NCI-H146 treated with DMSO at 0.1 percent for 48 hours (cell line): Measurements from ENCODE around the gene ZDHHC3.

ENCODE experiments used
- DNase-seq: peaks from one replicate; lab custom pipeline; 2025; ENCODE audit not compliant: unreplicated experiment; lab: John Stamatoyannopoulos, UW

ZDHHC3 gene, protein sequence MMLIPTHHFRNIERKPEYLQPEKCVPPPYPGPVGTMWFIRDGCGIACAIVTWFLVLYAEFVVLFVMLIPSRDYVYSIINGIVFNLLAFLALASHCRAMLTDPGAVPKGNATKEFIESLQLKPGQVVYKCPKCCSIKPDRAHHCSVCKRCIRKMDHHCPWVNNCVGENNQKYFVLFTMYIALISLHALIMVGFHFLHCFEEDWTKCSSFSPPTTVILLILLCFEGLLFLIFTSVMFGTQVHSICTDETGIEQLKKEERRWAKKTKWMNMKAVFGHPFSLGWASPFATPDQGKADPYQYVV

DNA sequence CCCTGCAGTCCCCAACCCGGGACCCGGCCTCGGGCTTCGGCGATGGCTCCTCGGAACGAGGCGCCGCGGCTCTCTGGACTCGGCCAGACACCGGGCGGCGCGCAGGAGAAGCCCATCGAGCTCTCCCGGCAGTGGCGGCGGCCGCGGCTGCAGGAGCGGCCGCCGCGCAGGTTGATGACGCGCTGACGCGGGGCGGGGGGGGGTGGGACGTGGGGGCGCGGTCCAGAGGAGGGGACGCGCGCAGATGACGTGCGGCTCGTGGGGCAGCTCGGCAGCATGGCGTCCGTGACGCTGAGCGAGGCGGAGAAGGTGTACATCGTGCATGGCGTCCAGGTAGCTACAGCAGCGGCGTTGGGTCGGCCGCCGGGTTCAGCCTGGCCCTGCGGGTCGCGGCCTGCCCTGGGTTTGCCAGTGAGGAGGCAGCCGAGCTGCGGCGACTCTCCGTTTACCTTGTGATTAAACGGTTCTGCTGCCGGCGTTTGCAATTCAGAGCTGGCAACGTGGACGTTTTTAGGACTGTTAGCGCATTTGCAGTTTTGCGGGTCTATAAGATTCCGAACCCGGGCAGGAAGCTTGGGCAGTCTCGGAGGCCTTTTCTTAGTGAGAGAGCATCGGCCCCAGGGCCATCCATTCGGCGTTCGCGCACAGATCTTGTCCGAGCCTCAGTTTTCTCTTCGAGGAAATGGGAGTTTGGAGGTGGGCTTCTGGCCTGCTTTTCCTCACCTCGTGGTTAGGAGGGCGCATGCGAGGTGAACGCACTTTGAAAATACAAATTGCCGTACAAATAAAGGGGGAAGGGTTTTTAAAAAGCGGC is at the start of gene ZDHHC3, which contains the start of gene EXOSC7:
TSS of gene ZDHHC3 (minus strand) at position 173 of the 814 bp plus-strand sequence. CDS start 16,738 bp downstream, outside the sequence.
TSS of gene EXOSC7 (plus strand) at position 243 of the 814 bp plus-strand sequence. CDS start at position 277, 34 bp downstream.
- peak; percentile 29 for DNase-seq

DNA sequence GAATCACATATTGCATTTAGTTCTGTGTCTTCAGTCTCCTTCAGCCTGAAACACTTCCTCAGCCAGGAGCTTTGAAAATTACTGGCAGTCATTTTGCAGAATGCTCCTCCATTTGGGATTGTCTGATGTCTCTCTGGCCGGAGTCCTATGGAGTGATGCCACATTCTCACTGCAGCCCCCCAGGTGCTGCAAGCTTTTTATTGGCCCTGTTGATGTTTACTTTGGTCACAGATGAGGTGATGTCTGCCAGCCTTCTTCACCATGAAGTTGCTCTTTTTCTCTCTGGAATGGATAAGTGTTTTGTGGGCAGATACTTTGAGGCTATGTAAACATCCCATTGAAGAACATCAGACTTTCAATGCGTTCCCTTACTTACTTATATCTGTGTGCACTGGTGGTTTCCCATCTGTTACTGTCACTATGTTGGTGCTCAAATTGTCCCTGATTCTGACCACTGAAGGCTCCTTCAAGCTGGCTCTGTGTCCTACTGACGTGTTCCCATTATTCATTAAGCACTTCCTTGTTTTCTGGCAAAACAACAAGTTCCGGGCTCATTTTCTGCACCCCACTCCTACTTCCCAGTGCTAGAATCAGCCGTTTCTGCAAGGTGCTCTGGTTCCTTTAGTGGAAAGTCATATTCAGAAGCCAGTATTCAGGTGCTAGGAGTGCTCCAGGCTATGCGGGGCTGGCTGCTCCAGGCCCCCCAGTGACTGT is 48.7 kb upstream of the ZDHHC3 start:
- no peak for DNase-seq

DNA sequence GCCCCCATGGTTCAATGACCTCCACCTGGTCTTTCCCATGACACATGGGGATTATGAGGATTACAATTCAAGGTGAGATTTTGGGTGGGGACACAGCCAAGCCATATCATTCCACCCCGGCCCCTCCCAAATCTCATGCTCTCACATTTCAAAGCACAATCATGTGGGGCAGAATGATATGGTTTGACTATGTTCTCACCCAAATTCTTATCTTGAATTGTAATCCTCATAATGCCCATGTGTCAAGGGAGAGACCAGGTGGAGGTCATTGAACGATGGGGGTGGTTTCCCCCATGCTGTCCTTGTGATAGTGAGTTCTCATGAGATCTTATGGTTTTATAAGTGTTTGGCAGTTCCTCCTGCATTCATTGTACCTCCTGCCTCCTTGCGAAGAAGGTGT is 47.7 kb upstream of the ZDHHC3 start:
- no peak for DNase-seq

DNA sequence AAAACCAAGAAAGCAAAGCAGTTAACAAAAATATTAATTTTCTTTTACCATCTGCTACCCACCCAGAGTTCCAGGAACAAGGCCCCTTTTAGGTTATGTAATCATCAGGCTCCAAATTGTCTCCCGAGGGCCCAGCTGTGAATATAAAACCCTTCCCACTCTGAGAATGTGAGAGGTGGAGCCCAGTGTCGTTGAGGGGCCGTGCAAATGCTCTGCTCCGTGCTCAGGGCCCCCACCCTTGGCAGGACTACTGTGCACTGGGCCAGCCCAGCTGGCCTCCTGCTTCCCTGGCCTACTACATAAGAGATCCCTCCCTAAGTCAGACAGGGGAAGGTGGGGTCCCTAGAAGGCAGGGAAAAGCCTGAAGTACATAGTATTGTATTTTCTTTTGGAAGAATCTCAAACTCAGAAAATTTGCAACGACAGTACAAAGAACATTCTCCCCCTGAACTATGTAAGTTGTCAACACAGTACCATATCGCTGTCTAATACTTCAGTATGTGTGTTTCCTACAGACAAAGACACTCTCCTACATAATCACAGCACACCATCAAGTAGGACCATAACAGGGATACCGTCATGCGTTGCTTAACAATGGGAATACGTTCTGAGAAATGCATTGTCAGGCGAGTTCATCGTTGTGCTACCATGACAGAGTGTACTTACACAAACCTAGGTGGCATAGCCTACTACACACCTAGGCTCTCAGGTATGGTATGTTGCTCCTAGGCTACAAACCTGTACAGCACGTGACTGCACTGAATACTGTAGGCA is 45.7 kb upstream of the ZDHHC3 start:
- no peak for DNase-seq

DNA sequence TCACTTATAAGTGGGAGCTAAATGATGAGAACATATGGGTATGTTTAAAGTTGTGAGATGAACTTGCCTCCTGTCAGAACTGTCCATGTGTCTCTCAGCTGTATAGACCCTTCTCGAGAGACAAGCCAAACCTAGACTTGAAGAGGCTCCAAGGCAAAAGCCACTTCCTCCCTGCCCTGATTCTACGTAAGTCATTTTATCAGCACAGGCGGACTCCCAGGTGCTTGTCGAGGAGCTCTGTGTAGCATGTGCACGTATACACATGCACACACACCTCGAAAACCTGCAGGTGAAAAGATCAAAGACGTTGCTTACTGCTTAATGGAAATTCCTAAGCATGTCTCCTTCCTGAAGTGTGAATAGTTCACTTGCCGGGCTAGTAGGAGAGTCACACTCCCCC is 44.6 kb upstream of the ZDHHC3 start:
- no peak for DNase-seq

DNA sequence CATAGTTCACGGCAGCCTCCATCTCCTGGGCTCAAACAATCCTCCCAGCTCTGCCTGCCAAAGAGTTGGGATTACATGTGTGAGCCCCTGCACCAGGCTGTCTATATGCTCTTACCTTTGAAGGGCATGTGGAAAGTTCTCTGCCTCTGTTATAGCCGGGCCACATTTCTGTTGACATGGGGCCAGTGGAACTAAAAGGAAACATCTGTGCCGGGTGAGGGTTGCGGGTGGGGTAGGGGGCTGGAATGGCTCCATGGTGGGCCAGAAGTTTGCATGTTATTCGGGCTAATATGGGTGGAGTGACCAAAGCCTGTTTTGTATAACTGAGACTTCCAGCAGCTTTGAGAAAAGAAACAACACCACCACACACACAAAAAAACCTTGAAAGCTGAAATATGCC is 41.8 kb upstream of the ZDHHC3 start:
- DNase-seq, result no peak

DNA sequence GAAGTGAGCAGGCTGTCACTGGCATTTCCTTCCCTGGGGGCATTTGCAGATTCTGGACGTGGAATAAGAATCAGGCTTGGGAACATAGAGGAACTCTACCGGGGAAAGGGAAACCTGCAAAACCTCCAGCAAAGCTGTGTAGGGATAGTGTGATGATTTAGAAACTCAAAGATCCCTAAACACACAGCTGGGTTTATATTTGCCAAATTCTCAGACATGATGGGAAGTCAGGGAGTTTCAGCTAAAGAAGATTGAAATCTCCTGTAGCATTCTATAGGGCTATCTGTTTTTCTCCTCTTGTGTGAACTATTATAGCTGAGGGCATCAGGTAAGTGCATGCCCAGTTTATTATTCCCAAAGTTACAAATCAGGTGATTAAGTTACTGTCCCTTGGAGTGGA is 40.9 kb upstream of the ZDHHC3 start:
- DNase-seq, result no peak

DNA sequence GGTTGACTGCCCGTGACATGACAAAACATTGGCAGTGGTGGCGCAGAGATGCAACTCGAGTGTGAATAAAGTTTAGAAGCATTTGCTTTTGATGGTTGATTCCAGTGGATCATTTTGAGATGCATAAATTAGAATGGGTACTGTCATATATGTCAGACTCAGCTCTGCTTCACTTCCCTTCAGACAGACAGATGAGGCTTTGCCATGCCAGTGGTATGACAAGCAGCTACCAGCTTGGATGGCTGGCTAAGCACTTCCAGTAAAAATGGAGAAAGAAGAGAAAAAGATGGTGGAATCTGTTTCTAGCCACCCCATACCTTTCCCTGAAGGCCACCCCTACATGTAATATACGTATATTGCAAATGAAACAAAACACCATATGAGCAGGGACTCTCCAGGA is 36.6 kb upstream of the ZDHHC3 start:
- DNase-seq, result no peak

DNA sequence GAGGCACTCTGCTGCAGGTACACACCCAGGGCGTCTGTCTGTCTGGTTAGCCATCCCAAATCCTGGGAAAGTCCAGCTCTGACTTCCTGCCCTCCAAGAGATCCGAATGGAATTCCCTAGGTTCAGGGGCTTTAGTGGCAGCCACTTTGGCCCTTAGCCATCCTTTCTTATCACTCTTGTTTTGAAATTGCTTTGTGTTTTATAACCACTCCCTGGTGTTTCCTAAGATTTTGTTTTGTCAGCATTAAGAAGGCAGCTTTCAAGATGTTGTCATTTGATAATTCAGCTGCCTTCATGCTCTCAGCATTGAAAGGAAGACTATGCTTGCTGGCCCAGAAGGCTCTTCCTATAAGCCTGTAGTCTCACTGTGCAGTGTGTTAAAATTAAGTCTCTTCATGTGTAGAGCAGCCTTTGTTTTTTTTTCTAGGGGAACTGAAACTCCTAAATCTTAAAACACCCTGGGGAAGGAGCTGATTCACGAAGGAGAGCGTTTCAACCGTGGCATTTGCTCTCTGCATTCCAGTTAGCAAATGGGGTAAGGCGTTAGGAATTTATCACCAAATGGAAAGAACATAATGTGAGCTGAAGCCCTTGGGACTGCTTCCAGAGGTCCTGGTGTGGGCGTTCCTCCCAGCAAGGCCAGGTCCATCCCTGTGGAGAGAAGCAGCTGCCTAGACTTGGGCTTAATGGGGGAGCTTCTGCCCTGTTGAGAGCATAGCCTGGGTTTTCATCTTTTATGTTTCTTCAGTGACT is 36.0 kb upstream of the ZDHHC3 start:
- DNase-seq, result no peak

DNA sequence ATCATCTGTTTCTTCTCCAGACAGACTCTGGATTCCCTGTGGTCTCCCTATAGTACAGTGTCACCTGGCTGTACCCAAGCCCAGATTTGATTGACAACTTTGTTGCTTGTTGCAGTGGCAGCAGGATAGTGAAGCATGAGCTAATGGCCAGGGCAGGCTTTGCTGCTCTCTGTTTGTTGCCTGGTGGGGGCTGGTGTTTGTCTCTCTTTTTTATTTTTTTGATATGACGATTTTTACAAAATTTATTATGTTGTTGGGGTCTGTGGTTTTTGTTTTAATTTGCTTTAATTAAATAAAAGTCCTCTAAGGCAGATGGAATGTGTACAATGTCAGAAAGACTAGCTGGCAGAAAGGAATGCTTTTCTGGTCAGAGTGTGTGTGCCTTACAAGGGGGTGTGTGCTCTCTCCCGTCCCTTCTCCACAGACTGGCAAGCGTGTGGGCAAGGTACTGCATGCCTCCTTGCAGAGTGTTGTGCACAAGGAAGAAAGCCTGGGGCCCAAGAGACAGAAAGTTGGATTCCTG is 34.9 kb upstream of the ZDHHC3 start:
- DNase-seq, result no peak

DNA sequence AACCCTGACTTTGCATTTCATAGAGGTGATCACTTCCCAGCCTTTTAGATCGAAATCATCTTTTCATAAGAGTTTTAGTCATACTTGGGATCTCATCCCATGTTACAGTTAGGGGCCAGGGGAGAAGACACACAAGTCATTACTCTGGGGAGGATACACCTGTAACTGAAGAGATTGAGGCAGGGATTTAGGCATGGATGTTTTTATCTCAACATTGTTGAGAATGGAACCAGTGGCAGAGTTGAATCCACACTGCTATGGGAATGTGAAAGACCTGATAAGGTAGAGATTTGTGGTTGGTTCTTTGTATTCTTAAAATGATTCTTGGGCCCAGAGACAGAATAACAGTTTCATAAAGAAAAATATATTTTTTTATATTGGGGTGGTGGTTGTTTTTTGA is 33.9 kb upstream of the ZDHHC3 start:
- DNase-seq, result no peak

DNA sequence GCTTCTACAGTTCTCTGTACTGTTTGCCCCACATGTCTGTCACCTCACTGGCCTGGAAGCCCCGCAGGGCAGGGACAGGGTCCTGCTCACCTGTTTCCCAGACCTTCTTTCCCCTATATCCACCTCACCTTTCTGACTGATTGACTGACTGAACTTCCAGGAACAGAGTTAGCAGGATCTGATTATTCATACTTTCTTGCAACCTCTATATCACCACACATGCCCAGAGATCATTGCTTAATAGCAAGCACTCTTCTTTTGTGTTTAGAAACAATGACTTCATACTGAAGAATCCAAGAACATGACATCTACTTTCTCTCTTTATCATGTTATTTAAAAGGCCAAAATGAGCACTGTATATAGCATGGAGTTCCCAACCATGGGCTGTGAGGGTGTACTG is 32.1 kb upstream of the ZDHHC3 start:
- DNase-seq, result no peak

DNA sequence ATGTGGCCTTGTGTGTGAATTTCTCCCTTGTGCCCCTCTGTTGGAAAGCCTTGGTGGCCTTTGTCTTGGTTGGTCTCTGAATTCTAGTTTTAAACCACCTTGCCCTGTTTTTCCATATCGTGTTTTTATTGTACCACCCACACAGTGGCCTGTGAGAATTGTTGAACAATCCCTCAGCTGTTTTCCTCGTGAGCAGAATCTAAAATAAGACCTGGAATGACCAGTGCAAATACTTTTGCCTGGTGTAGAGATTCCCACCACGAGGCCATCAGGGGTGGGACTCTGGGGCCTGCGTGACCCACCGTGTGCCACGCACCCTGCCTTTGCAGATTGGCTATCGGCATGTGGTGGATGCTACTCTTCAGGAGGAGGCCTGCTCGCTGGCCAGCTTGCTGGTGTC is 31.1 kb upstream of the ZDHHC3 start:
- DNase-seq, result no peak

DNA sequence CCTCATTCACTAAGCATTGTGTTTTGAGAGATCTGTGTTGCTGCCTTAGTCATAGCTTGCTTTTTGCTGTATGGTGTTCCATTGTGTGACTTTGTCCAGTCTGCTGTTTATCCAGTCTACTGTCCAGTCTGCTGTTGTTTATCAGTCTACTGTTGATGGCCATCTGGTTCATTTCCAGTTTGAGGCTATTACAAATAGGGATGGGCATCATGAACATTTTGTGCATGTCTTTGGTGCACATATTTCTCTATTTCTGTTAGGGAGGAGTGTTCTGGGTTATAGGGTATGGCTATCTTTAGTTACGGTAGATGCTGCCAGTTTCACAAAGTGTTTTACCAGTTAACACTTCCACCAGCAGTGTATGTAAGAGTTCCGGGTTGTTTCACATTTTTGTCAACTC is 27.9 kb upstream of the ZDHHC3 start:
- DNase-seq, result no peak

DNA sequence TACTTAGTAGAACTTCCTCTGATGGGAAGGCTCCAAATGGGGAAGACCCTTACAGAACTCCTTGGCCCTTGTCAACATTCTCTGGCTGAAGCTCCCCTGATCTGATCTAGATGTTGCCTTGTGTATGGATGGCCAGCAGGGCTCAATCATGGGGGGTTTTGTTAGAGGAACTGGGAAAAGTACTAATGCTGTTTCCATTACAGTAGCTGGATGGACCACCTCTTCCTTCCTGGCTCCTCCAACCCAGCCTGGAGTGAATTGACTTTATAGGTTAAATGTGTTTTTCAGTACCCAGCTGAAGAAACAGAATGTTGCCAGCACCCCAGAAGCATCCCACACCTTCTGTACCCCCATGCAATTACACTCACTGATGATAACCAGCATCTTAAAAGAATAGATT is 27.4 kb upstream of the ZDHHC3 start:
- no peak for DNase-seq

DNA sequence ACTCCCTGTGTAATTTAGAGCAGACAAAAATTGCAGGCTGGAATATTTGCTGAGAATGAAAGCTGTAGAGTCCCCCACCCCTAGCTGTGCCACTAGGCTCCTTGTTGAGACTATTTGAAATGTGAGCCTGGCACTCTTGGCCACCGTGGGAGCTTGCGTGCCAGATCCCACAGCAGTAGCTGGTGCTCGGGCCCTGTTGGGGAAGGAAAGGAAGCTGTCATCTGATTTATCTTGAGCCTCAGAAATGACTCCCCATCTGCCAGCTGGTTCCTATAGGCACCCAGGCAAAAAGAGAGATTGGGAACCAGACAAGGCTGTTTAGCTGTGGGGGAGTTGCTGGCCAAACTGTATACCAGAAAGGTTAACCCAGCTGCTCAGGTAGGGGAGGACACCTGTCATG is 26.7 kb upstream of the ZDHHC3 start:
- no peak for DNase-seq

DNA sequence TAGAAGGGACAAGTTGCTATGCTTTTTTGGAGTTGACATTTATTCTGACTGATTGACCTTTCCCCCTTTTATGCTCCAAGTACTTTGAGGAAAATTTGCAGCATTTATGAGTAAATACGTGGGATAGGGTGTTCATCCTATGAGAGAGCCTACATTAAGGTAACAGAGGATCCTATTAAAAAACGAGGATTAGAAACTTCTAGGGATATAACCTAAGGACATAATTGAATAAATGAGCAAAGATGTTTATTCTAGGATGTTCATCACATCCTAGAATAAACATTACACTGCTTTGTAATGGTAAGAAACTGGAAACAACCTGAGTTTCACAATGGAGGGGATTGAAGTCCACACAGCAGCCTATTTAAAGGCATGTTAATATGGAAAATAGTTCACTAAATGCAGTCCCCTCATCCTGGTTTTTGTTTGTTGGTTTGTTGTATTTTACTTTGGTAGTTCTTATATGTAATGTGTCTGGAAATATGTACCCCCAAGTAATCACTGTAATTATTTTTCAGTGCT is 26.2 kb upstream of the ZDHHC3 start:
- no peak for DNase-seq

DNA sequence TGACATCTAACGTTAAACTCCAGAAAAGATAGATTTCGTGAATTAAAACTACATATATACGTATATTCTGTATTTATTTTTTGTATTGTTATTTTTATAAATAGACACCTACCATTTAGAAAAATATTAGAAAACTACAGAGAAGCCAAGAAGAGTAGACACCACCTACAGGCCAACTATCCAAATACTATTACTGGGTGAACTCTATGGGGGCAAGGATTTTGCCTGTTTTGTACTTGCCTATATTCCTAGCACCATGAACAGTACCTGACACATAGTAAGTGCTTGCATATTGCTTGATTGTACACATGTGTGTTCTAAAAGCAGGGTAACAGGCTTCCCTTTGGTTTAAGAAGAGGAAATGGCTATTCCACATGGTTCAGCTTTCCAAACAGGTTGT is 25.8 kb upstream of the ZDHHC3 start:
- DNase-seq, result no peak

DNA sequence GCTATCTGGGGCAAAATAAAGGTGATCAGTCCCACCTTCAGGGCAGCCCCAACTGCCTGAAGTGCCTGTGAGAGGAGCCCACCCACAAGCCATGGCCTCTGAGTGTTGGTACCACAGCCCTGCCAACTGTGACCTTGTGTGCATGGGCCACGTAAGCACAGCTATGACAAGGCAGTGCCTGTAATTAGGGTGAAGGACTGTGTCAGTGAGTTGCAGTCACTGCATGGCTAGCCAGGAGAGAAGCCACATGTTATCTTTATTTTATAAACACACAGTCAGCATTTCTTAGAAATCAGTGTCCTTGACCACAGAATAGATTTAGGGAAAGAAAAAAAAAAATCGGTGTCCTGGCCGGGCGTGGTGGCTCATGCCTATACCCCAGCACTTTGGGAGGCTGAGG is 24.8 kb upstream of the ZDHHC3 start:
- no peak for DNase-seq

DNA sequence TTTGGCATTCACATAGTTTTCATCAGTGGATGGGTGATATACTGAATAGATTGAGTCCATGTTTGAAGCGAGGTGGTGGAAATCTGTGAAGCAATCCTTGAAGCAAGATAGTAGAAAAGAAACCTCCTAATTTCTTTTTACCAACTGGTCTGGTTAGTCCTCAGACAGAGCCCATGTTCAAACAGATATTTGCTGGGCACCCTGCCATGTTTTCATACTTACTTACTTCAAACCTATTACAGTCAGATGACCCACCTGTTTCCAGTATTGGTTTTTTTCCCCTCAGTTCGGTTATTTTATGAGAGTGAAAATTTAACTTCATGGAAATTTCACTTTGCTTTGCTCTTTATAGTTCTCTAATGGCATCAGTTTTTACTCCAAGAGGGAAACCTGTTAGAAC is 23.8 kb upstream of the ZDHHC3 start:
- no peak for DNase-seq
